Suprapubic skin (tissue), 4 donors: ENCODE data around the gene MTNR1A. TPM values are rescaled to one million over a fixed set of nuclear protein-coding genes. Genes with fewer than 3 reads are reported as not detected.

Experiments used
- DNase-seq, 2 donors: peaks; one replicate each; pipeline ENCODE4 v3.0.0-alpha.2; 2019; ENCODE audit warnings: low spot score in 2 of 2
- H3K27ac ChIP-seq: fragments of 200-600 bp; sonication (generic); one replicate; pipeline ENCODE4 v1.5.1; 2019
- H3K27me3 ChIP-seq: fragments of 200-600 bp; sonication (generic); one replicate; pipeline ENCODE4 v1.5.1; 2019
- H3K36me3 ChIP-seq: fragments of 200-600 bp; sonication (generic); one replicate; pipeline ENCODE4 v1.5.1; 2019
- H3K4me1 ChIP-seq: fragments of 200-600 bp; sonication (generic); one replicate; pipeline ENCODE4 v1.5.1; 2019
- H3K4me3 ChIP-seq: fragments of 200-600 bp; sonication (generic); one replicate; pipeline ENCODE4 v1.5.1; 2019; ENCODE audit warnings: mild to moderate bottlenecking
- H3K9me3 ChIP-seq: fragments of 200-600 bp; sonication (generic); one replicate; pipeline ENCODE4 v1.5.1; 2019
- CTCF ChIP-seq, 2 donors: fragments of 200-600 bp in 1 of 2; fragments of 450-650 bp in 1 of 2; sonication (generic) in 1 of 2; IDR thresholded peaks; one replicate each; pipeline ENCODE4 v1.5.1; 2016 to 2019; ENCODE audit warnings: antibody characterized with exemption in 2 of 2, mild to moderate bottlenecking in 1 of 2, moderate library complexity in 1 of 2
- EP300 ChIP-seq: sonication (generic); formaldehyde crosslinking; IDR thresholded peaks from one replicate; pipeline ENCODE4 v1.6.1; 2017; ENCODE audit warnings: antibody characterized with exemption
- POLR2A ChIP-seq, 2 donors: fragments of 450-650 bp; IDR thresholded peaks; one replicate each; pipeline ENCODE4 v1.6.1; 2017; ENCODE audit warnings: antibody characterized with exemption in 2 of 2, mild to moderate bottlenecking in 2 of 2, moderate library complexity in 2 of 2
- POLR2AphosphoS5 ChIP-seq, 3 donors: sonication (generic); formaldehyde crosslinking; IDR thresholded peaks; one replicate each; pipeline ENCODE4 v1.6.1; 2017; ENCODE audit warnings: antibody characterized with exemption in 3 of 3
- WGBS: methylation state at CpG from one replicate; pipeline ENCODE4 v1.1.5; 2018; 5-methylcytosine and 5-hydroxymethylcytosine counted together
- total RNA-seq, 4 donors: library from RNA; depleted of rRNA; stranded (reverse); fragments of >200 nt; gene quantifications; one replicate each; pipeline ENCODE4 v1.1.0, GENCODE V29; 2016

MTNR1A gene
- total RNA-seq, 4 donors from 2014 or later = not detected

GRCh38 chr4:186502231-186502630 lies 53.1 kb downstream of the MTNR1A start:
- Histone ChIP-seq H3K4me1 (no peaks in the 10 kb centered on the region), H3K36me3 (no peaks in the 10 kb centered on the region), H3K9me3 (no peaks in the 10 kb centered on the region), H3K4me3 (no peak overlapping the region), H3K27ac (no peak overlapping the region), H3K27me3 (no peaks in the 10 kb centered on the region)
- DNase-seq = no peak
- WGBS = 78% methylated on average over 2 of the region's 2 CpGs
- no peak for TF ChIP-seq POLR2AphosphoS5 (IDR thresholded peaks at IDR 0.05)
- no peak for TF ChIP-seq EP300
- TF ChIP-seq CTCF (IDR thresholded peaks at IDR 0.05) = no peak
- no peak for TF ChIP-seq POLR2A (IDR thresholded peaks at IDR 0.05)

GRCh38 chr4:186501554-186501953 lies 53.8 kb downstream of the MTNR1A start:
- H3K27ac ChIP-seq = no peak overlapping the region
- H3K4me1 ChIP-seq = no peaks in the 10 kb centered on the region
- H3K4me3 ChIP-seq = no peak overlapping the region
- no peak for DNase-seq
- H3K27me3 ChIP-seq = no peaks in the 10 kb centered on the region
- TF ChIP-seq EP300 = no peak
- TF ChIP-seq POLR2AphosphoS5 (IDR thresholded peaks at IDR 0.05) = no peak
- no peak for TF ChIP-seq CTCF (IDR thresholded peaks at IDR 0.05)
- no peak for TF ChIP-seq POLR2A (IDR thresholded peaks at IDR 0.05)
- H3K36me3 ChIP-seq = no peaks in the 10 kb centered on the region
- no peaks in the 10 kb centered on the region for H3K9me3 ChIP-seq
- WGBS = 92% methylated on average over 7 of the region's 8 CpGs

- no peaks in the 10 kb centered on the region for H3K27me3 ChIP-seq
- H3K4me3 ChIP-seq = no peak overlapping the region
- no peaks in the 10 kb centered on the region for H3K9me3 ChIP-seq
- no peaks in the 10 kb centered on the region for H3K36me3 ChIP-seq
- no peaks in the 10 kb centered on the region for H3K4me1 ChIP-seq
- DNase-seq = no peak
- WGBS = 88% methylated on average over 39 of the region's 39 CpGs
- no peak overlapping the region for H3K27ac ChIP-seq
- TF ChIP-seq EP300 (no peak), CTCF (IDR thresholded peaks at IDR 0.05) (no peak), POLR2AphosphoS5 (IDR thresholded peaks at IDR 0.05) (no peak), POLR2A (IDR thresholded peaks at IDR 0.05) (no peak)
Observed at GRCh38 chr4:186500721-186501304, 54.6 kb downstream of the MTNR1A start.

- DNase-seq = no peak
- WGBS = 90% methylated on average over 4 of the region's 4 CpGs
- TF ChIP-seq CTCF (IDR thresholded peaks at IDR 0.05) (no peak), POLR2AphosphoS5 (IDR thresholded peaks at IDR 0.05) (no peak), EP300 (no peak), POLR2A (IDR thresholded peaks at IDR 0.05) (no peak)
- Histone ChIP-seq H3K4me3 (no peak overlapping the region), H3K4me1 (no peaks in the 10 kb centered on the region), H3K36me3 (no peaks in the 10 kb centered on the region), H3K27me3 (no peaks in the 10 kb centered on the region), H3K27ac (no peak overlapping the region), H3K9me3 (peaks cover 3% of the 10 kb centered on the region)
Observed at GRCh38 chr4:186499467-186499866, 55.9 kb downstream of the MTNR1A start.

GRCh38 chr4:186497043-186497442 lies 58.3 kb downstream of the MTNR1A start:
- TF ChIP-seq POLR2AphosphoS5 (IDR thresholded peaks at IDR 0.05) = no peak
- Histone ChIP-seq H3K36me3 (no peaks in the 10 kb centered on the region), H3K27me3 (no peaks in the 10 kb centered on the region), H3K27ac (no peak overlapping the region), H3K9me3 (peaks cover 15% of the 10 kb centered on the region), H3K4me3 (no peak overlapping the region), H3K4me1 (no peaks in the 10 kb centered on the region)
- DNase-seq = no peak
- WGBS = 80% methylated on average over 8 of the region's 8 CpGs

GRCh38 chr4:186494496-186494895 lies 60.9 kb downstream of the MTNR1A start:
- no peaks in the 10 kb centered on the region for H3K4me1 ChIP-seq
- no peak for DNase-seq
- no peaks in the 10 kb centered on the region for H3K36me3 ChIP-seq
- TF ChIP-seq EP300 (no peak), POLR2AphosphoS5 (IDR thresholded peaks at IDR 0.05) (no peak), CTCF (IDR thresholded peaks at IDR 0.05) (no peak), POLR2A (IDR thresholded peaks at IDR 0.05) (no peak)
- H3K9me3 ChIP-seq = peaks cover 15% of the 10 kb centered on the region
- H3K4me3 ChIP-seq = no peak overlapping the region
- no peak overlapping the region for H3K27ac ChIP-seq
- WGBS = 95% methylated on average over 1 of the region's 1 CpG
- H3K27me3 ChIP-seq = no peaks in the 10 kb centered on the region
